ENCODE data around the gene SHISAL1.

GRCh38 chr22:44284711-44285110 lies 28.0 kb downstream of the SHISAL1 start:
- TF ChIP-seq, protein P1, sequence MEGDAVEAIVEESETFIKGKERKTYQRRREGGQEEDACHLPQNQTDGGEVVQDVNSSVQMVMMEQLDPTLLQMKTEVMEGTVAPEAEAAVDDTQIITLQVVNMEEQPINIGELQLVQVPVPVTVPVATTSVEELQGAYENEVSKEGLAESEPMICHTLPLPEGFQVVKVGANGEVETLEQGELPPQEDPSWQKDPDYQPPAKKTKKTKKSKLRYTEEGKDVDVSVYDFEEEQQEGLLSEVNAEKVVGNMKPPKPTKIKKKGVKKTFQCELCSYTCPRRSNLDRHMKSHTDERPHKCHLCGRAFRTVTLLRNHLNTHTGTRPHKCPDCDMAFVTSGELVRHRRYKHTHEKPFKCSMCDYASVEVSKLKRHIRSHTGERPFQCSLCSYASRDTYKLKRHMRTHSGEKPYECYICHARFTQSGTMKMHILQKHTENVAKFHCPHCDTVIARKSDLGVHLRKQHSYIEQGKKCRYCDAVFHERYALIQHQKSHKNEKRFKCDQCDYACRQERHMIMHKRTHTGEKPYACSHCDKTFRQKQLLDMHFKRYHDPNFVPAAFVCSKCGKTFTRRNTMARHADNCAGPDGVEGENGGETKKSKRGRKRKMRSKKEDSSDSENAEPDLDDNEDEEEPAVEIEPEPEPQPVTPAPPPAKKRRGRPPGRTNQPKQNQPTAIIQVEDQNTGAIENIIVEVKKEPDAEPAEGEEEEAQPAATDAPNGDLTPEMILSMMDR (IDR thresholded peaks at IDR 0.05): no peak
- TF ChIP-seq POLR2A (IDR thresholded peaks at IDR 0.05): no peak

Measured in ovary (tissue), 3 donors.